HG03139 (cell line): ENCODE measurements around the gene NUTM1.
"Not testable (repeated sequence)": the region's sequence is repeated elsewhere in the genome, so short reads cannot be mapped to it uniquely, and the experiment has no call there.

ENCODE experiments used
- ATAC-seq: cut with Tn5 transposase; IDR thresholded peaks from one replicate; pipeline ENCODE4 v1.9.1; 2021; ENCODE audit not compliant: unreplicated experiment

NUTM1 gene

DNA sequence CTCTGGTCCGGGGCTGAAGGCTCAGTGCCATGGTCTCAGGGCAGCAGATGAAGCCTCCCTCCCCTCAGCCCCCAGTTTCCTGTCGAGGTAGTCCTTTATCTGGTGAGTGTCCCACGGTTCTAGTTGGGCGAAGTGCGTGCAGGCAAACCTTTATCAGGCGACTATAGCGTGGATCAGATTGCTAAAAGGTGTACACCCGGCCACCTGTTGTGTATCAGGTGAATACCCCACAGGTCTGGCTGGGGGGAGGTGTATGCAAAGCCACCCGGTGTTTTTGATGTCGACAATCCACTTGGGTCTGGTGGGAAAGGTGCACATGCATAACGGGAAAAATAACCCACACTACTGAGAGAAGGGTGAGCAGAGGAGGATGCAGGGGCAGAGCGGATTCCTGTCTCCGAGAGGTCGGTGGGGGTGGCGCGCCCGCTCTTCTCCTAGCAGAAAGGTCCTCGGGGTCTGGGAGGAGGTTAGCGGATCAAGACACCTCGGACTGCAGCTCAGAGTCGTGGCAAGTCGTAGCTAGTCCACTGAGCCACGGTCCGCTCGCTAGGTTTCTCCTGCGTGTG lies 6.0 kb upstream of the NUTM1 start:
- peak; percentile 14 for ATAC-seq

- peak; percentile 65 for ATAC-seq
Measured at GRCh38 chr15:34337557-34338306, 5.4 kb upstream of the NUTM1 start, which contains the start of gene SLC12A6. Gene SLC12A6 (minus strand): TSS chr15:34337781. CDS start chr15:34336680, 1,101 bp downstream.

- no peak for ATAC-seq
Measured at GRCh38 chr15:34338347-34338746, 4.8 kb upstream of the NUTM1 start.

GRCh38 chr15:34339946-34340345 lies 3.2 kb upstream of the NUTM1 start:
- ATAC-seq = no peak

GRCh38 chr15:34341381-34342212 lies 1.5 kb upstream of the NUTM1 start:
- ATAC-seq = no peak

GRCh38 chr15:34342213-34342736 lies 840 bp upstream of the NUTM1 start:
- not testable (repeated sequence) for ATAC-seq

- no peak for ATAC-seq
Measured at GRCh38 chr15:34347951-34348638, 5.0 kb downstream of the NUTM1 start.

DNA sequence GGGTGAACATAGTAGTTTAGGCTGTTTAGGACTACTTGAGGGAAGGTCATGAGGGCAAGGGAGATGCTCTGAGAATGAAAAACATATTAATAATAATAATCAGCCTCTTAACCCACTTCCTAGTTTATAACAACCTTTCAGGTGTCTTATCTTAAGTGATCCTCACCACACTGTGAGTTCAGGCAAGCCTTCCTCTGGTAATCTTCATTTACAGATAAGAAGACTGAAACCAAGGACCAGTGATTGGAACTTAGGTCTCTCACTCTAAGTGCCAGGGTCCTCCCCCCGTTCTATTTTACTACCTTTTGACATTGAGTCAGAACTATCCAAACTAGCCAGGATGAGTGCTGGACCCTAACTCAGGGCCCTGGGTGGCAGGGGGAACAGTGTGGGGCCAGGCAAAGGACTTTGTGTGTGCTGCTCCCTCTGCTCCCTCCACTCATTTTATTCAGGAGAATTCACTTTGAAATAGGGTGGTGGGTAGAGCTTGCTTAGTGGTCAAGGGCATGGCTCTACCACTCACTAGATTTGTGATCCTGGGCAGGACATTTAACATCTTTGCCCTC lies 5.7 kb downstream of the NUTM1 start:
- ATAC-seq = no peak

DNA sequence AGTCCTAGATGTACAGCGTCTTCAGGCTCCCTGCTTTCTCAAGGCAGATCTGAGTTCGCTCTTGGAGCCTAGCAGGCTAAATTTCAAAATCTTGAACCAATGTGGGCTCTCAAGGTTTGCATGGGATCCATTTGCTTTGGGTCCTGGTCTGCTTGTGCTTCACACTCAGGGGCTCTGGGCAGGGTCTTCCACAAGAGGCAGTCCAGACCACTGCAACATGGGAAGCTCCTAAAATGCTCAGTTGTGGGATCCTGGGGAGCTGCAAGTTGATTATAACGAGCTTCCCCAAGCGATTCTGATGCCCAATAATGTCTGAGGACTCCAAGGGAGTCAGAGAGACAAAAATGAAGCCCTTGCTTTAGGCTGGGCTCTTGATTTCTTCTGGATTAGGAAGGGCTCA lies 6.7 kb downstream of the NUTM1 start:
- no peak for ATAC-seq

DNA sequence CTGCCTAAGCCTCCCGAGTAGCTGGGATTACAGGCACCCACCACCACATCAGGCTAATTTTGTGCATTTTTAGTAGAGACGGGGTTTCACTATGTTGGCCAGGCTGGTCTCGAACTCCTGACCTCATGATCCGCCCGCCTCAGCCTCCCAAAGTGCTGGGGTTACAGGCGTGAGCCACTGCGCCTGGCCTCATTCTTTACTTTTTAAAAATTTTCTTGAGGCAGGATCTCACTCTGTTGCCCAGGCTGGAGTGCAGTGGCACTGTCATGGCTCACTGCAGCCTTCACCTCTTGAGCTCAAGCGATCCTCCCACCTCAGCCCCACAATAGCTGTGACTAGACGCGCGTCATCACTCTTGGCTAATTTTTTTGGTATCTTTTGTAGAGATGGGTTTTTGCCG lies 9.9 kb downstream of the NUTM1 start:
- not testable (repeated sequence) for ATAC-seq

GRCh38 chr15:34353627-34354026 lies 10.5 kb downstream of the NUTM1 start:
- no peak for ATAC-seq

- ATAC-seq = no peak
Measured at GRCh38 chr15:34354286-34354685, 11.2 kb downstream of the NUTM1 start.

DNA sequence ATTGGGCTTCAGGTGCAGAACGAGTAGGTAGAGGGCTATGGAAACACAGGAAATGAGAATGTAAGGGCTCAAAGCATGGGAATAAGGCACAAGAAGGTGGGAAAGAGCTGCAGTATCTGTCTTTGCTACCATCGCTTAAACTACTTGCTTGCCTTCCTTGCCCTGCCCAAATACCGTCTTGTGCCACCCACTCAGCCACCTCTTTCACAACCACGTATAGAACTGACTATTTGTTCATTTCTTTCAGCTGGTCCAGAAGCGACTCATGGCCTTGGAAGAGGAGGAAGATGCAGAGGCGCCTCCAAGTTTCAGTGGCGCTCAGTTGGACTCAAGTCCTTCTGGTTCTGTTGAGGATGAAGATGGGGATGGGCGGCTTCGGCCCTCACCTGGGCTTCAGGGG lies 12.1 kb downstream of the NUTM1 start:
- ATAC-seq = no peak

DNA sequence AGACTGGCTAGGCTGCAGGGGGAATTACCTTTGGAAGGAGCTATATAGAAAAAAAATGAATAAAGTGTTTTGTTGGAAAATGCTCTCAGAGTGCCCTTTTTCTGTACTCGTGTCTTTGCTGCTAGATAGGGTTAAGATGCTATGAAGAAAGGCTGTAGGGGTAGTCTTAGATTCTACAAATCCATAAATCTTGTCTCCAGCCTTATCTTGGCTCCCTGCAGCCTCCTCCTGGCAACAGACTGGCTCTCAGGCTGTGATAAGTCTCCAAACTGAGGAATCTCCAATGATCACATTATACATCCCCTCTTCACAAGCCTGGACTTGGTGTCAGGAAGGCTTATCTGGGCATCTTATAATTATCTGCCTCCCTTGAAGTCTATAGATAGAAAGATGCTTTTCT lies 14.5 kb downstream of the NUTM1 start:
- no peak for ATAC-seq

DNA sequence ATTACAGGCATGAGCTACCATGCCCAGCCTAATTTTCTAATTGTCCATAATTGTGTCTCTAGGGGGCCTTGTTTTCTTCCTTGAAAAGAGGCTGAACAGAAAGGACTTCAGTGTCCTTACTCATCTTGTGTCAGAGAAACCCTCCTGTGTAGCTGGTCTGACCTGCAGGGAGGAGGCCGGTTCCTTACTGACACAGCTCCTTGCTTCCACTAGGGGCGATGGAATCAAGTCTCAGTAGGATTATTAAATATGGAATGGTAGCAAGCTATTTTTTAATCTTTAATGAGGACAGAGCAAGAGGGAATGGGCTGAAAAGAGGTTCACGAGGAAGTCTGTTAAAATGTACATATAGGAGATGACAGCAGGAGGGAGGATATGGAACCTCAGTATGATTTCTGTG lies 15.3 kb downstream of the NUTM1 start:
- no peak for ATAC-seq

GRCh38 chr15:34358948-34359347 lies 15.8 kb downstream of the NUTM1 start:
- no peak for ATAC-seq

- ATAC-seq = no peak
Measured at GRCh38 chr15:34359416-34359815, 16.3 kb downstream of the NUTM1 start.

DNA sequence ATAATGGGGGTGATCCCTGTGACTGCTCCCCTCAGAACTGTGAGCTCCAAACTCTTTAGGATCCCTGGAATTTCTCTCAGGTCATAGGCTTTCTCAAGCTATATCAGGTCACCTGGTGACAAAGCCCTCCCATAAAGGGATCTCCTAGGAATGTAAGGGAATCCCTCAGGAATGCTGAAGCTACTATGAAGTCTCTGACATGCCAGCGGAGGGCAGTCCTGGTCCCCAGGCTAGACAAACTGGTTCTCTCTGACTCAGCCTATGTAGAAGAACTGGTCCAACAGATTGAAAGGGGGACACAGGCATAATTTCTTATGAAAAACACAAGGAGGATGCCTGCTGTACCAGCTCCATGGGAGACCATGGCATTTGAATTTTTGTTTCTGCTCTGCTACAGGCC lies 17.2 kb downstream of the NUTM1 start:
- ATAC-seq = no peak

GRCh38 chr15:34361278-34361677 lies 18.2 kb downstream of the NUTM1 start:
- ATAC-seq = no peak

DNA sequence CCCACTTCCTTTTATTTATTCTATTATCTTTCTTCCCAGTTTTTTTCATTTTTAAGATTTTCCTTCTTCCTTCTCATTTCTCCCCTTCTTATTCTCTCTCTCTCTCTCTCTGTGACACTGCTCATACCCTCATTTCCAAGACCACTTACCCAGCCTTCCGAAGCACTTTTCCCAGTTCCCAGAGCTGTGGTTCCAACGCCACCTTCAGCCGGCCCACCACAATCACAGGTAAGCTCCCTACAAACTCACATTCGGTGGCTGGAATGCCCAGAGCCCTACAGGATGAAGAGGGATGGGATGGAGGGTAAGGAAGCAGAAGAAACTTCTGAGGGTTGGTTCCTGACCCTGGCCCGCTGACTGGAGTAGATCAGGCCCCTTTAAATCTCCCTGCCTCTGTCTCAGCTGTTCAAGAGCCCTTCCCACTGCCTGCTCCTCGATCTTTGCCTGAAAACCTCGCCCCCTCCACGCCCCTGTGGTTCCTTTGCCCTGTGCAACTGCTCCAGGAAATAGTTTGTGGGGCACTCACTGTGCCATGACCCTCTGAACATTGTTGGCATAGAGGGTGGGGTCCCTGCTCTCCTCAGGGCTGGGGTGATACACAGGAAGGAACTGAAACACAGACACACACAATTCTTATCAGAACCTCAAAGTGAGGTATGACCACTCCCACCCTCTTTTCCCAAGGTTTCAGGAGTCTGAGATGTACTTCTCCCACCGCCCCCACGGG lies 19.1 kb downstream of the NUTM1 start:
- no peak for ATAC-seq
